ENCODE data around the gene RPA1.
A peak's percentile ranks its signal among the peaks of the same experiment; 100 is the strongest.

The RPA1 gene

GRCh38 chr17:1942666-1943435 is 113.0 kb downstream of the RPA1 start:
- Histone ChIP-seq H3K4me3 (ENCODE audit: low read depth, low read length) (no peak overlapping the region), H3K4me1 (ENCODE audit: control insufficient read depth, insufficient read depth, low read length) (no peaks in the 10 kb centered on the region), H3K36me3 (ENCODE audit: control insufficient read depth in 2 of 2, insufficient read depth in 1 of 2, low read length in 2 of 2) (no peaks in the 10 kb centered on the region), H3K27ac (ENCODE audit: extremely low read depth, low read depth, low read length) (no peak overlapping the region), H3K9me3 (ENCODE audit: control insufficient read depth, insufficient read depth, low read depth, low read length) (no peaks in the 10 kb centered on the region)
- ChIA-PET CTCF (interaction anchor here (0.6 kb wide), 2 partner anchors 11 to 35 kb away, joined by 3 to 4 read pairs; no protein-coding TSS in a partner anchor), POLR2A (no interaction called here)
- TF ChIP-seq ZNF580 (tag by site-specific recombination; IDR thresholded peaks at IDR 0.05) (no peak), IKZF3 (tag by site-specific recombination; IDR thresholded peaks at IDR 0.05) (no peak), KLF16 (tag by site-specific recombination; IDR thresholded peaks at IDR 0.05) (no peak), ZBTB17 (tag by site-specific recombination; IDR thresholded peaks at IDR 0.05) (no peak), GLIS2 (tag by site-specific recombination; IDR thresholded peaks at IDR 0.05) (0 out of 2 replicates have a peak, but pooled peaks have one; percentile 11), ZNF112 (tag by site-specific recombination; IDR thresholded peaks at IDR 0.05) (no peak), KLF10 (tag by site-specific recombination; IDR thresholded peaks at IDR 0.05) (no peak), ZNF501 (tag by site-specific recombination; IDR thresholded peaks at IDR 0.05) (no peak)

GRCh38 chr17:1943436-1943831 is 113.6 kb downstream of the RPA1 start:
- no peaks in the 10 kb centered on the region for H3K4me1 ChIP-seq (ENCODE audit: control insufficient read depth, insufficient read depth, low read length)
- no peaks in the 10 kb centered on the region for H3K9me3 ChIP-seq (ENCODE audit: control insufficient read depth, insufficient read depth, low read depth, low read length)
- no peak overlapping the region for H3K27ac ChIP-seq (ENCODE audit: extremely low read depth, low read depth, low read length)
- no peaks in the 10 kb centered on the region for H3K36me3 ChIP-seq (ENCODE audit: control insufficient read depth in 2 of 2, insufficient read depth in 1 of 2, low read length in 2 of 2)
- TF ChIP-seq ZNF354C (tag by site-specific recombination; IDR thresholded peaks at IDR 0.05; ENCODE audit: borderline replicate concordance, low read depth) (no peak), PRDM10 (tag by site-specific recombination; IDR thresholded peaks at IDR 0.05) (no peak), ZNF274 (IDR thresholded peaks at IDR 0.05; ENCODE audit: low read length) (no peak), ZNF274 (tag by site-specific recombination; IDR thresholded peaks at IDR 0.05; ENCODE audit: borderline replicate concordance) (no peak), ZEB2 (tag by site-specific recombination; IDR thresholded peaks at IDR 0.05) (no peak), ZNF426 (tag by site-specific recombination; IDR thresholded peaks at IDR 0.05) (no peak), ZNF560 (tag by site-specific recombination; IDR thresholded peaks at IDR 0.05; ENCODE audit: borderline replicate concordance) (no peak), ZNF292 (tag by site-specific recombination; IDR thresholded peaks at IDR 0.05; ENCODE audit: borderline replicate concordance, low read depth) (no peak), REST (tag by site-specific recombination; IDR thresholded peaks at IDR 0.05) (no peak), GLIS1 (tag by site-specific recombination; IDR thresholded peaks at IDR 0.05) (no peak), ZNF521 (tag by site-specific recombination; IDR thresholded peaks at IDR 0.05) (no peak), ZNF624 (tag by site-specific recombination; IDR thresholded peaks at IDR 0.05) (no peak), ZNF514 (tag by site-specific recombination; IDR thresholded peaks at IDR 0.05) (no peak), FEZF1 (tag by site-specific recombination; IDR thresholded peaks at IDR 0.05) (no peak), SCRT1 (tag by site-specific recombination; IDR thresholded peaks at IDR 0.05; ENCODE audit: borderline replicate concordance) (no peak), KLF9 (tag by site-specific recombination; IDR thresholded peaks at IDR 0.05; ENCODE audit: low read depth) (no peak), ZNF280D (tag by site-specific recombination; IDR thresholded peaks at IDR 0.05) (no peak)
- ChIA-PET POLR2A (no interaction called here), CTCF (interaction anchor here (0.6 to 1.0 kb wide), 2 partner anchors 34 to 36 kb away, joined by 3 to 6 read pairs; no protein-coding TSS in a partner anchor)
- no peak overlapping the region for H3K4me3 ChIP-seq (ENCODE audit: low read depth, low read length)

Measured in HEK293 (cell line).